ENCODE measurements around the gene ESR1.
A peak's percentile ranks its signal among the peaks of the same experiment; 100 is the strongest.
"Not testable (repeated sequence)": the region's sequence is repeated elsewhere in the genome, so short reads cannot be mapped to it uniquely, and the experiment has no call there.

The ESR1 gene

GRCh38 chr6:152099446-152100182 is 292.1 kb downstream of the ESR1 start:
- DNase-seq, result no peak

GRCh38 chr6:152100183-152100618 is 292.7 kb downstream of the ESR1 start:
- no peak for DNase-seq

- no peak for DNase-seq
Measured at GRCh38 chr6:152107973-152108372, 300.5 kb downstream of the ESR1 start.

GRCh38 chr6:152110886-152111820 is 303.7 kb downstream of the ESR1 start:
- DNase-seq, result no peak

GRCh38 chr6:152112491-152113261 is 305.2 kb downstream of the ESR1 start:
- DNase-seq, result no peak

DNA sequence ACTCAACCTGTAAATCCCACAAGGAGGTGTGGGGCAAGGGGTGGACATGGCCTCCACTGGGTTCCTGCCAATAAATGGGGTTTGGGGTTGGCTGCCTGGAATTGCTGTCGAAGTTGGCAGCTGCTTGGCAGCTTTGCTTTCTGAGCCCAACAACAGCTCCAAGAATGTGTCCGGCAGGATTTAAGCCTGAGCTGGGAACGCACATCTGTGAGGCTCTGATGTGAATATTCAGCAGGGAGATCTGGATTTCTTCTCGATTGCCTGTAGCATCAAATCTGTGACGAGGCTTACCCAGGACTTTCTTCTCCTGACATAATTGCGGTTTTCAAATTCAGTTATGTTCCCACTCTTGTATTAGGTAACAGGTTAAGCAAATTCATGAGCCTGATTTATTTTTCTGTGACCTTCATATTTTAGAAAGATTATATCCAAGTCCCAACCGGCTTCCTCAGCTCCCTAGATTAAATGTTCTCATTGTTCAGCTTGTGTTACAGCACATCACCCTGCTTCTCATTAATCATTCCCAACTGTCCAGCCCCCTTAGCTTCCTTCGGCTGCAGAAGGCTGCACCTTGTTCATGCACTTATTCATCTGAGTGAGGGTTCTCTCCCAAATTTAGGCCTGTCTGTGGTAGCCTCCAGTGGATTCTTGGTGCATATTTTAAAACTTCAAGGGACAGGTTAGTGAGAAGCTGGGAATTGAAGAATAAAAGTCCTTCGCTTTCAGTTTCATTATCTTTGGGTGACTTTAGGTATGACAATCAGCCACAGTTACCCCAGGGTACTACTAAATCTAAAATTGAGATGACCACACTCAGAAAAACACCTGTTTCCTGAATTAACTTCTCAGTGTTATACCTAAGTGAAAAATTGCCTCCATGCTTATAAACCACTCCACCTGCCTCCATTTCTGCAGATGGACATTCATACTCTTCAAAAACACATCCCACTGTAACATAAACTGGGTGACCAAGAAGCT is 310.0 kb downstream of the ESR1 start:
- DNase-seq, result no peak

DNA sequence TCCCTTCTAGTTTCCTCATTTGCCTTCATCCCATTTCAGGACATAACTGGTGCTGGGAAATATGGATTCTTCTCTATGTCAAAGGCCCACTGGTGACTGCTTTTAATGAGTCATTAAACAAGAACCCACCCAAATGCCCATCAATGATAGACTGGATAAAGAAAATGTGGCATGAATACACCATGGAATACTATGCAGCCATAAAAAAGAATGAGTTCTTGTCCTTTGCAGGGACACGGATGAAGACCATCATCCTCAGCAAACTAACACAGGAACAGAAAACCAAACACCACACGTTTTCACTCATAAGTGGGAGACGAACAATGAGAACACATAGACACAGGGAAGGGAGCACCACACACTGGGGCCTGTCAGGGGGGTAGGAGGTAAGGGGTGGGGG is 310.7 kb downstream of the ESR1 start:
- DNase-seq, result no peak

- no peak for DNase-seq
Measured at GRCh38 chr6:152118678-152119077, 311.2 kb downstream of the ESR1 start.

DNA sequence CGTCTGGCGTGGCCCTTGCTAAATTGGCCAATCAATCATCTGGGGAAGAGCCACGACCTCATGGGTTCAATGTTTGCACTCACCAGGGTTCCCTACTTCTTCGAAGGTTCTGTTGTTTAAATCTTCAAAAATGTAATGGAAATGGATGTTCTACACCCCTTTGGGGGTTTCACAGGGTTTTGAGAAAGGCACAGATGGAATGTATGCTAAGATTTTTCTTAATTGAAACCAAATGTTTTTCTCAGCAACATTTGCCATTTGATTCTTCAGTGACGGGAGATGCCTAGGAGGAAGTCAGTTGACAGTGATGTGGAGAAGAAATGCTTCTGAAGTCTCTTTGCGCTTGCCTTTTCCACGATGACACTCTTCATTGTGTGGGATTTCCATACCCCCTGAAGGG is 312.3 kb downstream of the ESR1 start:
- no peak for DNase-seq

DNA sequence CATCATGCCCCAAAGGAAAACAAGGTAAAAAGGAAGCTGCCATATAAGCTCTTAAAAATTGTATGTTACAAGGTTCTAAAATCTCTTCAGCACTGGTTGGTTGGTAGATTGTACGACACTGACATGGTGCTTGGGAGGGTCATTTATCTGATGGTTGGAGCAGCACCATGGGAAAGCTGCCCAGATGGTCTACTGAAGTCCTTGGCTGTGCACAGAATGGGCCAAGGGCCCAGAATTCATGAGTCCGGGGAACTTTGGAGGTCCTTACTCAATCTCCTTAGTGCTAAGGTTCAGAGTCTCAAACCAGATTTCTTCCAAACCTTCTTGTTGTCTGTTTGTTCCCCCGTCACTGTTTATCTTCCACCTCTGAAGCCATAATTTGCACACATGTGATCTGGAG is 314.4 kb downstream of the ESR1 start:
- no peak for DNase-seq

DNA sequence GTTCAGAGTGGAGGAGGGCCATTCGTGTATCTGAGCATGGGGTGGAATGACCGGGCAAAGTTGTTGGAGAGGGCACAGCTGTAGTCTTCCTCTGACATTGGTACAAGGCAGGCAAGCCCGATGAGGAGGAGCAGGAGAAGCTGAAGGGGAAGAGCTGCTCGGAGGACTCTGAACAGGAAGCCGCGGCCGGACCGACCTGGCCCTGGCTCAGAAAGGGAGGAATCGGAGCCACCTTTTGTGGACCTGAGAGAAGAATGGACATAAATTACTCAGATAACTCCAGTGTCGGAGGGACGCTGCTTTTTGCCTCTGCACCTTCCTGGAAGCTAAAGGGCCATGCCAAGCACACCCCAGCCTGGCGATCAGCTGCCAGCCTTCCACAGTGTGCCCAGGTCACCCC is 315.0 kb downstream of the ESR1 start:
- no peak for DNase-seq

DNA sequence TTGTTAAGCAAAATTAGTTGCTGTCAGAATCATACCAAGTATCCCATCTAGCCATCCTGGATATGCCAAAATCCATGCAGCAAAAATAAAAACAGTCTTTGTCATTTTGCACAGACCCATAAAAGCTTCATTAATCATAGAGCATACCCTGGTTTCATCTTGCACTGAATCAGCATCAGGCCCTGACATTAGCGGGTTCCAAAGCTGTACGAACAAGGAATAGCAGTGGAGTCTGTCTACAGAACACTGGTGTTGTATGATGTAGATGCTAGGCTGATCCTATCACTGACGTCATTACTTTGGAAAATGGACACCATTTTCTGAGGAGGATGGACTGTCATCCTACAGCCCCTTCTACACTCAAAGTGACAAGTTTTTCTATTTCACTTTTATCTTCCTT is 315.6 kb downstream of the ESR1 start:
- no peak for DNase-seq

DNA sequence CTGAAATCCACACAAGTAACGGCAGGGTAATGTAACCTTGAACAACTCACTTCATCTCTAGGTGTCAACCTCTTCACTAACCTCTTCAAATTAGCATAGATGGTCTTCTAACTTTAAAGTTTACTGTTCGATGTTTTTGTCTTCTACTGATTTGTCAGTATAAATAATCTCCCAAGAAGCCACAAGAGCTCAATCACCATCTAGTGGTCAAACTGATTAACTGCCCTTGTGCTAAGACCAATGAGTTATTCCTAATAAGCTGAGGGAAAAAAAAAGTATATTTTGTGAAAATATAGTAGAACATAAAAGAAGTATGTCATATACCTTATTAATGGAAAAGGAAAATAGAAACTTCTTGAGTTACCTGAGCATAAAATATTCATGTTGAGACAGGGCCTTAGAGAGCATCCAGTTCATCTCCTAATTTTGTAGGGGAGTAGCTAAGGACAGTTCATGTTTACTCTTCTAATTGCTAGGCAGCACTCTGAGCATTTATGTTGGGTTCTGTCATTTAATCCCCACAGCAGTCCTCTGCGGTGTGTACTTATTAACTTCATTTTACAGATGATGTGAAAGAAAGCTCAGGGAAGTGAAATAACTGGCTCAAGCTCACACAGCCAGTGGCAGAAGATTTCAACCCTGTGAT is 317.1 kb downstream of the ESR1 start:
- peak; percentile 18 for DNase-seq

DNA sequence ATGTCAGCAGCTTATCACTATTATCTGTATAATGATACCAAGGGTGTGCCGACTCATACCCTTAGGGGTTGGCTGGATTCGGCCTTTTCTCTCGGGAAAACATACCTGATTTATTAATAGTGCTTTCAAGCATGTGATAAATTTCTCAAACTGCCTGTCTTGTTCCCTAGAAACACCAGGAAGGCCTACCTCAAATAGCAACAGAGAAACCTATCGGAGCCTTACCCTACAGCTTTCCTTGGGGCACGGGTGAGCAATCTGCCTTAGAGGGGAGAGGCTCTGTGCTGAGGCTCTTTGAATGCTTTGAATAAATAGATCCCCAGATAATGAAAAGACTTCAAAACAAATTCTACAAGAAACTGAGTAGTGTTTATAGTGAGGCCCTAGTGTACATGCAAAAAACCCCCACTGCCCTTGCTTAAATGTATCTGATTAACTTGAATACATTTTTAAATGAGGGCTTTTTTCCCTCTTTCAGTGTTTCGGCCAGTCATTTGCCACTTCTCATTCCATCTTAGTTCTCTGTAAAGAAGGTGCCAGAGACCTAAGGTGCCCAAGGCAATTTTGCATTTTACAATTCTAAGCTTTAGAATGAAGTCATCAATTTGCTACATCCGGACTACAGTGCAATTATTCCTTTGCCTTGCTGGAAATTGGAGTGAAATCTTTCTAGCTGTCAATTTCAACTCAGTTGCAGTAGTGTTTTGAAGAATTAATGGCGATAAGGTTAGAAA is 320.1 kb downstream of the ESR1 start:
- DNase-seq, result no peak

- no peak for DNase-seq
Measured at GRCh38 chr6:152129691-152130151, 322.2 kb downstream of the ESR1 start.

DNA sequence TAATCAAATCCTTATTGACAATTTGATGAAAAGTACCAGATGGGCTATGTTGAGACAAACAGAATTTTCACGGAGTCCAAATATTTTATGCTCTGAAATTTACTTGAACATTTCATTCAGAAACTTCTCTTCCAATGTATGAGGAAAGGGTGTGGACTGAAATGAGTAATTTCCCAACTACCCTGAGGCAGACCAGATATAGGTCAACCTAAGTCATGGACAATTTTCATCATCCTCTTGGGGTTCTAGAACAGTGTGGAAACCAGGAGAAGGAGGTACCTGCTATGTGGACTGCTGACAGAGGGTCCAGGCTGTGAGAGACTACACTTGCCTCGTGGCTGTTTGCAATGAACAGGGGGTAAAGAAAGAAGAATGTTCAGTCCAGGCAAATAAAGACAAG is 323.0 kb downstream of the ESR1 start:
- no peak for DNase-seq

- no peak for DNase-seq
Measured at GRCh38 chr6:152135755-152136448, 328.4 kb downstream of the ESR1 start.

DNA sequence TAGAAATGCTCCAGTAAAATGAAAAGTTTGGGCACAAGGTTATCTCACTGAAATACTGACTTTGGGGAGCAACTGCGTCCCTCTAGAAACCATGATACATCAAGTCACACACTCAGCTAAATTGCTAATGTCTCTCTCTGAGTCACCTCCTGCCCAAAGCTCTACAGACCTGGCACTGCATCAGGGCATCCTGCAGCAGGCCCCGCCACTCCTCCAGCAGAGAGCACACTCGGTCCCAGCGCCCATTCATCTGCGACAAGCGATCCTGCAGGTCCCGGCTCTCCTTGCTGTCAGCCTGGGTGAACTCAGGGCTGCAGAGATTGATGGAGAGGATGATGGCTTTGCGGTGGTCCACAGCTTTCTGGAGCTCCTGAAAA is 329.0 kb downstream of the ESR1 start:
- no peak for DNase-seq

- DNase-seq, result not testable (repeated sequence)
Measured at GRCh38 chr6:152138344-152138743, 330.9 kb downstream of the ESR1 start.

DNA sequence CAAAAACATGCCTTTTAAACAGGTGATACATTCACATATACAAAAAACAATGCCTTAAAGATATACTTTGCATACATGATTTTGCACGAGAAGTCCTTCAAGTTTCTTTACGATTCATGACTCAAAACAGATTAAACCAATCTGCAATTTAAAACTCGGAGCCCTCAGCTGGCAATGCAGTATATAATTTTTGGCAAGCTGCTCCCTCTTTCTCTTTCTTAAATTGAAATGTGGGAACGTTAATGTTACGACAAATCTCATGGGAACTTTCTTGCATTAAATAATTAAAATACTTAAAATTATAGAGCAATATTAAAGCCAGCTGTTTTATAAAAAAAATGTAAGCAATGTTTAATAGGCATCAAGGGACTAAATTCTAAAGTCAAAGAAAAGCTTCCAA is 334.6 kb downstream of the ESR1 start:
- no peak for DNase-seq
